ENCODE results near the gene PDE8B. TPM values are rescaled to one million over a fixed set of nuclear protein-coding genes. Genes with fewer than 3 reads are reported as not detected.

PDE8B gene
- total and polyA plus RNA-seq, 2 donors (not counting 1 experiment from before 2014, with no cell fraction given): 0.07 TPM; not detected in 1

GRCh38 chr5:77181596-77182304, 28.7 kb upstream of the PDE8B start:
- 74% methylated on average over 12 of the region's 15 CpGs for WGBS (ENCODE audit: insufficient coverage)
- Histone ChIP-seq H3K9me3 (ENCODE audit: control extremely low read depth in 1 of 3, control insufficient read depth in 2 of 3, insufficient read depth in 1 of 3, low read length in 2 of 3) (no peaks in the 10 kb centered on the region), H4K20me1 (ENCODE audit: control insufficient read depth, insufficient read depth, low read length, poor library complexity, severe bottlenecking) (no peaks in the 10 kb centered on the region), H3K4me1 (ENCODE audit: control insufficient read depth in 2 of 2, insufficient read depth in 2 of 2, low read length in 2 of 2) (no peaks in the 10 kb centered on the region), H3K79me2 (ENCODE audit: control insufficient read depth, insufficient read depth, low read length) (no peaks in the 10 kb centered on the region), H3K4me3 (ENCODE audit: control extremely low read depth in 1 of 5, extremely low read depth in 1 of 5, insufficient read depth in 1 of 5, low read depth in 2 of 5, low read length in 4 of 5) (no peak overlapping the region), H2AFZ (ENCODE audit: insufficient read depth, low read depth, low read length, poor library complexity, severe bottlenecking) (no peak overlapping the region), H3K36me3 (replicated peaks in 1 of 2; ENCODE audit: control extremely low read depth in 1 of 2, control insufficient read depth in 1 of 2, extremely low read depth in 1 of 2, insufficient read depth in 2 of 2, low read length in 1 of 2) (no peaks in the 10 kb centered on the region), H3K4me2 (replicated peaks; ENCODE audit: low read depth, low read length, poor library complexity, severe bottlenecking) (no peak overlapping the region), H3K27me3 (replicated peaks in 1 of 4; ENCODE audit: control extremely low read depth in 1 of 4, control insufficient read depth in 3 of 4, insufficient read depth in 4 of 4, low read length in 3 of 4) (peaks cover 0 to 38% (median 13%) of the 10 kb centered on the region in 4 experiments), H3K27ac (ENCODE audit: low read length in 2 of 2) (no peak overlapping the region), H3K9ac (ENCODE audit: low read length) (no peak overlapping the region)
- Mint-ChIP-seq H3K27me3 (peaks cover 35% of the 10 kb centered on the region), H3K9me3 (ENCODE audit: insufficient read depth) (peaks cover 2% of the 10 kb centered on the region), H3K4me1 (peaks cover 2% of the 10 kb centered on the region), H3K4me3 (no peak overlapping the region), H3K27ac (no peak overlapping the region)
- CTCF ChIA-PET: interaction anchor here (0.6 kb wide), 1 partner anchor 58 kb away, joined by 3 read pairs; no protein-coding TSS in a partner anchor
- TF ChIP-seq EZH2 (IDR thresholded peaks at IDR 0.05; ENCODE audit: borderline replicate concordance, insufficient read depth, low read depth, low read length, poor library complexity, severe bottlenecking) (no peak), CTCF (IDR thresholded peaks at IDR 0.05) (no peak)
- POLR2A ChIA-PET: no interaction called here
- intact Hi-C loops (cut with micrococcal nuclease): no loop called here
- DNase-seq (no peak), ATAC-seq (ENCODE audit: low read depth) (no peak)

- H3K4me3 Mint-ChIP-seq: no peak overlapping the region
- no peaks in the 10 kb centered on the region for H3K4me1 ChIP-seq (ENCODE audit: control insufficient read depth in 2 of 2, insufficient read depth in 2 of 2, low read length in 2 of 2)
- H3K9me3 ChIP-seq (ENCODE audit: control extremely low read depth in 1 of 3, control insufficient read depth in 2 of 3, insufficient read depth in 1 of 3, low read length in 2 of 3): no peaks in the 10 kb centered on the region
- no peak overlapping the region for H3K4me3 ChIP-seq (ENCODE audit: control extremely low read depth in 1 of 5, extremely low read depth in 1 of 5, insufficient read depth in 1 of 5, low read depth in 2 of 5, low read length in 4 of 5)
- H3K27me3 Mint-ChIP-seq: peaks cover 39% of the 10 kb centered on the region
- no peaks in the 10 kb centered on the region for H3K36me3 ChIP-seq (replicated peaks in 1 of 2; ENCODE audit: control extremely low read depth in 1 of 2, control insufficient read depth in 1 of 2, extremely low read depth in 1 of 2, insufficient read depth in 2 of 2, low read length in 1 of 2)
- intact Hi-C loops (cut with micrococcal nuclease): no loop called here
- peaks cover 0 to 37% (median 13%) of the 10 kb centered on the region in 4 experiments for H3K27me3 ChIP-seq (replicated peaks in 1 of 4; ENCODE audit: control extremely low read depth in 1 of 4, control insufficient read depth in 3 of 4, insufficient read depth in 4 of 4, low read length in 3 of 4)
- ChIA-PET CTCF (interaction anchor here (0.6 kb wide), 2 partner anchors 58 to 67 kb away, joined by 3 read pairs; no protein-coding TSS in a partner anchor), POLR2A (no interaction called here)
- no peak overlapping the region for H3K27ac Mint-ChIP-seq
- H3K9me3 Mint-ChIP-seq (ENCODE audit: insufficient read depth): peaks cover 2% of the 10 kb centered on the region
- no peaks in the 10 kb centered on the region for H4K20me1 ChIP-seq (ENCODE audit: control insufficient read depth, insufficient read depth, low read length, poor library complexity, severe bottlenecking)
- peaks cover 2% of the 10 kb centered on the region for H3K4me1 Mint-ChIP-seq
- no peak for ATAC-seq (ENCODE audit: low read depth)
- no CpG with 5 or more reads among the region's 1 CpG for WGBS (ENCODE audit: insufficient coverage)
- H3K27ac ChIP-seq (ENCODE audit: low read length in 2 of 2): no peak overlapping the region
- no peak overlapping the region for H2AFZ ChIP-seq (ENCODE audit: insufficient read depth, low read depth, low read length, poor library complexity, severe bottlenecking)
- no peak for TF ChIP-seq CTCF (IDR thresholded peaks at IDR 0.05)
- TF ChIP-seq EZH2 (IDR thresholded peaks at IDR 0.05; ENCODE audit: borderline replicate concordance, insufficient read depth, low read depth, low read length, poor library complexity, severe bottlenecking): no peak
- no peak for DNase-seq
- no peak overlapping the region for H3K9ac ChIP-seq (ENCODE audit: low read length)
- H3K4me2 ChIP-seq (replicated peaks; ENCODE audit: low read depth, low read length, poor library complexity, severe bottlenecking): no peak overlapping the region
- H3K79me2 ChIP-seq (ENCODE audit: control insufficient read depth, insufficient read depth, low read length): no peaks in the 10 kb centered on the region
These were observed 28.1 kb upstream of the PDE8B start for GRCh38 chr5:77182367-77182766.
